ENCODE measurements around the gene ADGRA3. TPM values are rescaled to one million over a fixed set of nuclear protein-coding genes. Genes with fewer than 3 reads are reported as not detected.
A peak's percentile ranks its signal among the peaks of the same experiment; 100 is the strongest.
"Not testable (repeated sequence)": the region's sequence is repeated elsewhere in the genome, so short reads cannot be mapped to it uniquely, and the experiment has no call there.

Gene ADGRA3
- total and polyA plus RNA-seq, 5 donors from 2014 or later, result 0.20 to 2.1 TPM; not detected in 3

DNA sequence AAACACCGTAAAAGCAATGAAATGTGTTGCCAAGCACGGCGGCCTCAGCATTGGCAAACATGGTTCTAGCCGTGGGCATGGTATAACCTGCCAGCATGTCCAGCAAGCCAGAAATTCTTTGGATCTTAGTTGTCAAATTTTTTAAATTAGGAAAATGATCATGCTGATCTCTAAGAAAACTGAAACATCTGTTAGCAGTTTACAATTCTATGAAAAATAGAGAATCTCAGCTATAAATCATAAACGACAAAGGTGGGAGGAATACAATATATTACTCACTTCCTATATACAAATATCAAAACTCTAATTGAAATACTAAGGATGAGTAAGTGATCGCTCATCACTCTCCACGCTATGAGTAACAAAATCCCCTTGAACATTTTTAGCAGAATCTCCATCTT lies 130.3 kb downstream of the ADGRA3 start:
- Histone ChIP-seq H3K4me1 (ENCODE audit: control insufficient read depth, insufficient read depth, low read length, poor library complexity, severe bottlenecking) (no peaks in the 10 kb centered on the region), H3K36me3 (ENCODE audit: control insufficient read depth, insufficient read depth, low read length) (no peaks in the 10 kb centered on the region), H3K4me3 (ENCODE audit: low read depth, low read length) (no peak overlapping the region), H3K27me3 (ENCODE audit: control insufficient read depth, insufficient read depth, low read length) (no peaks in the 10 kb centered on the region), H3K27ac (ENCODE audit: insufficient read depth, low read length, poor library complexity, severe bottlenecking) (no peak overlapping the region), H3K9me3 (ENCODE audit: control insufficient read depth in 2 of 2, low read length in 2 of 2) (no peaks in the 10 kb centered on the region)
- no peaks in the 10 kb centered on the region for H3K36me3 Mint-ChIP-seq
- H3K27me3 Mint-ChIP-seq, result no peaks in the 10 kb centered on the region
- no peak overlapping the region for H3K27ac Mint-ChIP-seq
- H3K9me3 Mint-ChIP-seq, result peaks cover 0 to 4% (median 0%) of the 10 kb centered on the region in 7 donors
- no peak for ATAC-seq (ENCODE audit: low read depth in 2 of 2)
- H3K4me1 Mint-ChIP-seq, result no peaks in the 10 kb centered on the region
- H3K4me3 Mint-ChIP-seq, result no peak overlapping the region
- no peak for DNase-seq

DNA sequence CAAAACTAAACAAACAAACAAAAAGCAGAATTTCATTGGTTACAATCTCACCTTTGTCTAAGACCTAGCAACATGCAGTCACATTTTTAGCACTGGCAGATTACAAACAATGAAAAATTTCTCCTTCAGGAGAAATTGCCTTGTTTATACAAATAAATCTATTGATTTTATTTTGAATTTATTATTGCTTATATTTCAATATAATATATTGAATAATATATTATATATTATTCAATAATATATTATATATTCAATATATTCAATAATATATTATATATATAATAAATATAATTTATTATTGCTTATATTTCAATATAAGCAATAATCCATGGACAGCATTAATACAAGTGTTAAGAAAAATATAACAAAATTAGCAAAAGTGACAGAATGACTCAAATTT lies 131.7 kb downstream of the ADGRA3 start:
- H3K9me3 ChIP-seq (ENCODE audit: control insufficient read depth in 2 of 2, low read length in 2 of 2), result no peaks in the 10 kb centered on the region
- H3K4me3 Mint-ChIP-seq, result no peak overlapping the region
- peaks cover 0 to 4% (median 0%) of the 10 kb centered on the region in 7 donors for H3K9me3 Mint-ChIP-seq
- no peaks in the 10 kb centered on the region for H3K4me1 ChIP-seq (ENCODE audit: control insufficient read depth, insufficient read depth, low read length, poor library complexity, severe bottlenecking)
- no peak for DNase-seq
- no peak overlapping the region for H3K27ac ChIP-seq (ENCODE audit: insufficient read depth, low read length, poor library complexity, severe bottlenecking)
- H3K27me3 Mint-ChIP-seq, result no peaks in the 10 kb centered on the region
- H3K27ac Mint-ChIP-seq, result no peak overlapping the region
- ATAC-seq (ENCODE audit: low read depth in 2 of 2), result no peak
- H3K4me1 Mint-ChIP-seq, result no peaks in the 10 kb centered on the region
- no peak overlapping the region for H3K4me3 ChIP-seq (ENCODE audit: low read depth, low read length)
- H3K27me3 ChIP-seq (ENCODE audit: control insufficient read depth, insufficient read depth, low read length), result no peaks in the 10 kb centered on the region
- H3K36me3 Mint-ChIP-seq, result no peaks in the 10 kb centered on the region
- H3K36me3 ChIP-seq (ENCODE audit: control insufficient read depth, insufficient read depth, low read length), result no peaks in the 10 kb centered on the region

DNA sequence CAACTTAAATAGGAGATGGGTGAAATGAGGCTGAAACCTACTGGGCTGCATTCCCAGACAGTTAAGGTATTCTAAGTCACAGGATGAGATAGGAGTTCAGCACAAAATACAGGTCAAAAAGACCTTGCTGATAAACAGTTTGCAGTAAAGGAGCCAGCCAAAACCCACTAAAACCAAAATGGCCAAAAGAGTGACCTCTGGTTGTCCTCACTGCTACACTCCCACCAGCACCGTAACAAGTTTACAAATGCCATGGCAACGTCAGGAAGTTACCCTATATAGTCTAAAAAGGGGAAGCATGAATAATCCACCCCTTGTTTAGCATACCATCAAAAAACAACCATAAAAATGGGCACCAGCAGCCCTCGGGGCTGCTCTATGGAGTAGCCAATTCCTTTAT lies 133.7 kb downstream of the ADGRA3 start:
- not testable (repeated sequence) for DNase-seq; H3K27ac Mint-ChIP-seq; ATAC-seq (ENCODE audit: low read depth in 2 of 2); H3K9me3 ChIP-seq (ENCODE audit: control insufficient read depth in 2 of 2, low read length in 2 of 2); H3K27ac ChIP-seq (ENCODE audit: insufficient read depth, low read length, poor library complexity, severe bottlenecking); H3K27me3 Mint-ChIP-seq; H3K4me3 ChIP-seq (ENCODE audit: low read depth, low read length); H3K9me3 Mint-ChIP-seq; H3K4me3 Mint-ChIP-seq; H3K36me3 Mint-ChIP-seq; H3K4me1 ChIP-seq (ENCODE audit: control insufficient read depth, insufficient read depth, low read length, poor library complexity, severe bottlenecking); H3K4me1 Mint-ChIP-seq; H3K36me3 ChIP-seq (ENCODE audit: control insufficient read depth, insufficient read depth, low read length); H3K27me3 ChIP-seq (ENCODE audit: control insufficient read depth, insufficient read depth, low read length)

DNA sequence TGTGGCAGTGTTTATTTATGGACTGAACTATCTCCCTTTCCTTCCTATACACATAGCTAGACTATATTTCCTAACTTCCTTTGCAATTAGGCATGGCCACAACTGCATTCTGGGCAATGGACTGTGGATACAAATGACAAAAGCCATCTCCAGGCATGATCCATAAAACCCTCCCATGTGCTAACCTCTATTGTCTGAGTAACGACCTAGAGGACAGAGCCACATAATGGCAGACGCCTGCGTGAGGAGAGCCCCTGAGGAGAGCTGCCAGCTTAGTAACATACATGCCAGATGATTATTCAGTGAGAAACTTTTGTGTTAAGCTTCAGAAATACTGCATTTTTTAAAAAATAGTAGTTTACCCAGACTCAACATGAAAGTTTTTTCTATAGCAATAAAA lies 142.9 kb downstream of the ADGRA3 start:
- peaks cover 0 to 14% (median 5%) of the 10 kb centered on the region in 7 donors for H3K9me3 Mint-ChIP-seq

DNA sequence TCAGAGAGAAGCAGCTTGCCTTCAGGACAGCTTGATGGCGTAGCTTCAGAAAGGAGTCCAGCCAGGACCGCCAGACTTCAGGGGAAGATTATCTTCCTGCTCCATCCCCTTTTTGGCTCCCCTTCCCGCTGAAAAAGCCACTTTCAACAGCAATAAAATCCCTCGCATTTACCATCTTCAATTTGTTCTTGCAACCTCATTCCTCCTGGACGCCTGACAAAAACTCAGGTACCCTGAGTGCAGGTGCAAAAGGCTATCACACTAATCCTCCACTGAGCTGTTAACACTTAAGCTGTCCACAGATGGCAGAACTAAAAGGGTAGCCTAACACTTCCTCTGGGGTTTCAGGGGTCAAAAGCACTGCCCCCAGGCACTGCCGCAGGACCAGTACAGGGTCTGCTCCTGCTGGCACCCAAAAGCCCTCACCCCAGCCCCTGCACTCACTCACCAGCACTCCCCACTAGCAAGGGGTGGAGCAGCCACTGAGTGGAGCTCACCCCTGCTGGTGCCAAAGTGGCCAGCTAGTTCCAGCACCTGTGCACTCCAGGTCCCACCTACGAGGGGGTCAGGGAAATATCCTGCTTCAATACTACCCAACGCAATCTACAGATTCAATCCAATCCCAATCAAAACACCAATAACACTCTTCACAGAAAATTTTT lies 145.8 kb downstream of the ADGRA3 start:
- Histone ChIP-seq H3K4me1 (ENCODE audit: control insufficient read depth, insufficient read depth, low read length, poor library complexity, severe bottlenecking) (no peaks in the 10 kb centered on the region), H3K4me3 (ENCODE audit: low read depth, low read length) (no peak overlapping the region), H3K36me3 (ENCODE audit: control insufficient read depth, insufficient read depth, low read length) (no peaks in the 10 kb centered on the region), H3K9me3 (ENCODE audit: control insufficient read depth in 2 of 2, low read length in 2 of 2) (no peaks in the 10 kb centered on the region), H3K27ac (ENCODE audit: insufficient read depth, low read length, poor library complexity, severe bottlenecking) (no peak overlapping the region), H3K27me3 (ENCODE audit: control insufficient read depth, insufficient read depth, low read length) (no peaks in the 10 kb centered on the region)
- no peaks in the 10 kb centered on the region for H3K36me3 Mint-ChIP-seq
- H3K9me3 Mint-ChIP-seq, result peaks cover 0 to 14% (median 6%) of the 10 kb centered on the region in 7 donors
- H3K27ac Mint-ChIP-seq, result no peak overlapping the region
- H3K4me3 Mint-ChIP-seq, result no peak overlapping the region
- H3K4me1 Mint-ChIP-seq, result no peaks in the 10 kb centered on the region
- no peaks in the 10 kb centered on the region for H3K27me3 Mint-ChIP-seq
- ATAC-seq (ENCODE audit: low read depth in 2 of 2) (no peak), DNase-seq (no peak)

More for the DNA sequence above, 142.9 kb downstream of the ADGRA3 start:
- no peak for ATAC-seq (ENCODE audit: low read depth in 2 of 2)
- Mint-ChIP-seq H3K4me1 (no peaks in the 10 kb centered on the region), H3K4me3 (no peak overlapping the region), H3K36me3 (no peaks in the 10 kb centered on the region), H3K27ac (no peak overlapping the region), H3K27me3 (no peaks in the 10 kb centered on the region)
- Histone ChIP-seq H3K27ac (ENCODE audit: insufficient read depth, low read length, poor library complexity, severe bottlenecking) (no peak overlapping the region), H3K4me3 (ENCODE audit: low read depth, low read length) (no peak overlapping the region), H3K27me3 (ENCODE audit: control insufficient read depth, insufficient read depth, low read length) (no peaks in the 10 kb centered on the region), H3K36me3 (ENCODE audit: control insufficient read depth, insufficient read depth, low read length) (no peaks in the 10 kb centered on the region), H3K9me3 (ENCODE audit: control insufficient read depth in 2 of 2, low read length in 2 of 2) (no peaks in the 10 kb centered on the region), H3K4me1 (ENCODE audit: control insufficient read depth, insufficient read depth, low read length, poor library complexity, severe bottlenecking) (no peaks in the 10 kb centered on the region)
- no peak for DNase-seq

DNA sequence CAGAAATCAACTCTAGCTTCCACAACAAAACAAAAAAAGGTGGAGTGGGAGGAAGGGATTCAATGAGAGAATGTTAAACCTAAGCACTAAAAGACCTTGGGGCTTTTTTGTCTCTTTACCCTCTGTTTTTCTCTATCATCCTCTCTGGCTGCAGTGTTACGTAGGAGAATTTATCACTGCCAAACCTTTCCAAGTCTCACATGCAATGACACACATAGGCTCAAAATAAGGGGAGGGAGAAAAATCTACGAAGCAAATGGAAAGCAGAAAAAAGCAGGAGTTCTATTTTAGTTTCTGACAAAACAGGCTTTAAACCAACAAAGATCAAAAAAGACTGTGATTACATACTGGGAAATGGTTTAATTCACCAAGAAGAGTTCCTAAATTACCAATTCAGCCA lies 152.1 kb downstream of the ADGRA3 start:
- Mint-ChIP-seq H3K36me3 (no peaks in the 10 kb centered on the region), H3K9me3 (peaks cover 2 to 14% (median 5%) of the 10 kb centered on the region in 7 donors), H3K27ac (no peak overlapping the region), H3K4me1 (no peaks in the 10 kb centered on the region), H3K4me3 (no peak overlapping the region), H3K27me3 (no peaks in the 10 kb centered on the region)
- H3K4me3 ChIP-seq (ENCODE audit: low read depth, low read length), result no peak overlapping the region
- H3K27me3 ChIP-seq (ENCODE audit: control insufficient read depth, insufficient read depth, low read length), result no peaks in the 10 kb centered on the region
- H3K27ac ChIP-seq (ENCODE audit: insufficient read depth, low read length, poor library complexity, severe bottlenecking), result no peak overlapping the region
- H3K36me3 ChIP-seq (ENCODE audit: control insufficient read depth, insufficient read depth, low read length), result no peaks in the 10 kb centered on the region
- DNase-seq (no peak), ATAC-seq (ENCODE audit: low read depth in 2 of 2) (no peak)
- H3K4me1 ChIP-seq (ENCODE audit: control insufficient read depth, insufficient read depth, low read length, poor library complexity, severe bottlenecking), result no peaks in the 10 kb centered on the region
- no peaks in the 10 kb centered on the region for H3K9me3 ChIP-seq (ENCODE audit: control insufficient read depth in 2 of 2, low read length in 2 of 2)

DNA sequence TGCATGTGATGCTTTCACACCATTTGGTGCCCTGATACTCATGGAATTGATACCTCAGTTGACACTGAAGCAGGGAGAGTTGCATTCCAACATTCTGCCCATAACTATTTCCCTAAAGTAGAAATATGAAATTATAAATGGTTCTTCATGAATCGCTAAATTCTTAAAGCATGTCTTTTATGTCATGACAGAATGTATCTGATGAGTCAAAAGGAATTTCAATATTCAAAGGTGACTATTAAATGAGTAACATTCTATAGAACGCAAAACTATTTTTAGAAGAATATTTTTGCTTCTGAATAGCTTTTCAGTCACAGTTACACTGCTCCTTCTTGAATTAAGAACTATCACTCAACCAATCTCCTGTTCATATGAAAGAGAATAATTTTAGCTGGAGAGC lies 152.8 kb downstream of the ADGRA3 start:
- ATAC-seq (ENCODE audit: low read depth in 2 of 2), result no peak
- no peaks in the 10 kb centered on the region for H3K36me3 ChIP-seq (ENCODE audit: control insufficient read depth, insufficient read depth, low read length)
- Mint-ChIP-seq H3K27me3 (no peaks in the 10 kb centered on the region), H3K4me1 (no peaks in the 10 kb centered on the region), H3K9me3 (peaks cover 2 to 16% (median 8%) of the 10 kb centered on the region in 7 donors), H3K36me3 (no peaks in the 10 kb centered on the region), H3K27ac (no peak overlapping the region), H3K4me3 (no peak overlapping the region)
- H3K27ac ChIP-seq (ENCODE audit: insufficient read depth, low read length, poor library complexity, severe bottlenecking), result no peak overlapping the region
- H3K4me1 ChIP-seq (ENCODE audit: control insufficient read depth, insufficient read depth, low read length, poor library complexity, severe bottlenecking), result no peaks in the 10 kb centered on the region
- no peak for DNase-seq
- H3K4me3 ChIP-seq (ENCODE audit: low read depth, low read length), result no peak overlapping the region
- H3K27me3 ChIP-seq (ENCODE audit: control insufficient read depth, insufficient read depth, low read length), result no peaks in the 10 kb centered on the region
- no peaks in the 10 kb centered on the region for H3K9me3 ChIP-seq (ENCODE audit: control insufficient read depth in 2 of 2, low read length in 2 of 2)

DNA sequence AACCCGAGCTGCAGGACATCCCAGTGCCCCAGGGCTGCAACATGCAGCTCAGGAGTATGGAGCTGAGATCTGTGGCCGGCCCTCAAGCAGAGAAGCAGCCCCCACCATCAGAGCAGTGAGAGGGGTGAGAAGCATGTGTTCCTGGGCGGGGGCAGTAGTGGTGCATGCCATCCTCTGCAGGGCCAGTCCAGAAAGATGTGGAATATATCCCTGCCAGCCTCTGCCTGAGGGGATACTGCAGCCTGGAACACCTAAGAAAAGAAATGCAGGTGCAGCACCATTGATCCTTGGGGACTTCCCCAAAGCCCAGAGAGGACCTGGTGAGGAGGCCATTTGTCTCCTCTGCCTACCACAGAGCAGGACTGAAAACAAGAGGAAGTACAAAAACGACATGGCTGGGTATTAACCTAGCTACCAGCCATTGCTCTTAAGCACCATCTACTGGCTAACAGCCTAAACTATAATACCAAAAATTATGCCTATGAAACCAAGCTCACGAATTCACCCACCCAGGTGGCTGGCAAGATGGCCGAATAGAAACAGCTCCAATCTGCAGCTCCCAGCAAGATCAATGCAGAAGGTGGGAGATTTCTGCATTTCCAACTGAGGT lies 158.8 kb downstream of the ADGRA3 start:
- no peak overlapping the region for H3K4me3 ChIP-seq (ENCODE audit: low read depth, low read length)
- no peak overlapping the region for H3K27ac ChIP-seq (ENCODE audit: insufficient read depth, low read length, poor library complexity, severe bottlenecking)
- Mint-ChIP-seq H3K4me1 (no peaks in the 10 kb centered on the region), H3K4me3 (no peak overlapping the region), H3K36me3 (no peaks in the 10 kb centered on the region), H3K9me3 (peaks cover 2 to 28% (median 10%) of the 10 kb centered on the region in 7 donors), H3K27ac (no peak overlapping the region), H3K27me3 (no peaks in the 10 kb centered on the region)
- H3K36me3 ChIP-seq (ENCODE audit: control insufficient read depth, insufficient read depth, low read length), result no peaks in the 10 kb centered on the region
- DNase-seq (peak in 1 of 3 donors; percentile 8), ATAC-seq (ENCODE audit: low read depth in 2 of 2) (no peak)
- H3K27me3 ChIP-seq (ENCODE audit: control insufficient read depth, insufficient read depth, low read length), result no peaks in the 10 kb centered on the region
- H3K9me3 ChIP-seq (ENCODE audit: control insufficient read depth in 2 of 2, low read length in 2 of 2), result peaks cover 0 to 10% of the 10 kb centered on the region in 2 experiments
- H3K4me1 ChIP-seq (ENCODE audit: control insufficient read depth, insufficient read depth, low read length, poor library complexity, severe bottlenecking), result no peaks in the 10 kb centered on the region
